ENCODE data around the gene KCNK3. TPM values are rescaled to one million over a fixed set of nuclear protein-coding genes. Genes with fewer than 3 reads are reported as not detected.

Gene KCNK3
- total and polyA plus RNA-seq, 2 donors (not counting 3 experiments of a cell fraction or from before 2014, with no cell fraction given) = not detected

GRCh38 chr2:26668041-26668440 is 24.5 kb upstream of the KCNK3 start:
- ChIA-PET CTCF (no interaction called here), POLR2A (no interaction called here)
- no peak overlapping the region for H2AFZ ChIP-seq (ENCODE audit: low read depth, low read length)
- no peaks in the 10 kb centered on the region for H3K36me3 ChIP-seq (ENCODE audit: control insufficient read depth in 2 of 2, extremely low read depth in 1 of 2, insufficient read depth in 2 of 2, low read length in 2 of 2)
- intact Hi-C loops (cut with micrococcal nuclease) = no loop called here
- no peak for DNase-seq (ENCODE audit: low read depth, low spot score)
- no peak for TF ChIP-seq MYC (IDR thresholded peaks at IDR 0.05; ENCODE audit: low read depth, low read length)
- TF ChIP-seq POLR2A (IDR thresholded peaks at IDR 0.05; ENCODE audit: low read depth, low read length) = no peak
- no peak for TF ChIP-seq JUN (IDR thresholded peaks at IDR 0.05; ENCODE audit: borderline replicate concordance, insufficient read depth, insufficient read length, low read depth)
- TF ChIP-seq EZH2 (IDR thresholded peaks at IDR 0.05; ENCODE audit: borderline replicate concordance, low read depth, low read length, severe bottlenecking) = no peak
- TF ChIP-seq GATA2 (IDR thresholded peaks at IDR 0.05; ENCODE audit: insufficient read depth, insufficient read length, low read depth, low read length) = no peak
- TF ChIP-seq POLR2AphosphoS5 (IDR thresholded peaks at IDR 0.05; ENCODE audit: insufficient read depth, low read depth, low read length) = no peak
- TF ChIP-seq FOS (IDR thresholded peaks at IDR 0.05; ENCODE audit: borderline replicate concordance, insufficient read depth, low read length) = no peak
- TF ChIP-seq CTCF (IDR thresholded peaks at IDR 0.05; ENCODE audit: extremely low read depth in 1 of 2, insufficient read depth in 1 of 2, low read depth in 1 of 2, low read length in 2 of 2) = no peak
- TF ChIP-seq MAX (IDR thresholded peaks at IDR 0.05; ENCODE audit: insufficient read depth, insufficient read length) = no peak
- H3K9ac ChIP-seq (replicated peaks; ENCODE audit: extremely low read depth, insufficient read depth, low read length) = no peak overlapping the region
- no peak for FAIRE-seq
- no peaks in the 10 kb centered on the region for H3K79me2 ChIP-seq (ENCODE audit: control insufficient read depth, insufficient read depth, low read length)
- no peaks in the 10 kb centered on the region for H3K9me3 ChIP-seq (replicated peaks; ENCODE audit: control insufficient read depth, insufficient read depth, low read length)
- no peak overlapping the region for H3K4me2 ChIP-seq (ENCODE audit: insufficient read depth, low read length)
- BruUV-seq (replicated peaks) = no TSS peak
- no peaks in the 10 kb centered on the region for H3K9me1 ChIP-seq (replicated peaks; ENCODE audit: control insufficient read depth, extremely low read depth, insufficient read depth, low read length)
- no peaks in the 10 kb centered on the region for H4K20me1 ChIP-seq (replicated peaks; ENCODE audit: control insufficient read depth, extremely low read depth, insufficient read depth, low read length)
- H3K27ac ChIP-seq (ENCODE audit: insufficient read depth, low read depth, low read length) = no peak overlapping the region
- peaks cover 7 to 9% of the 10 kb centered on the region in 2 experiments for H3K27me3 ChIP-seq (ENCODE audit: control insufficient read depth in 2 of 2, insufficient read depth in 2 of 2, low read length in 2 of 2)
- dilution Hi-C loops (cut with MboI; ENCODE audit: extremely low pct_ligation_motif_present, low sequenced_read_pairs) = no loop called here
- H3K4me1 ChIP-seq (ENCODE audit: control insufficient read depth, extremely low read depth, insufficient read depth, low read length) = no peaks in the 10 kb centered on the region
- no peak overlapping the region for H3K4me3 ChIP-seq (replicated peaks in 1 of 3; ENCODE audit: insufficient read depth in 1 of 3, low read depth in 1 of 3, low read length in 3 of 3)

All from endothelial cell of umbilical vein (primary cell).